Right atrium auricular region (tissue), 2 donors: ENCODE data around the gene LONP1. TPM values are rescaled to one million over a fixed set of nuclear protein-coding genes. Genes with fewer than 3 reads are reported as not detected.

ENCODE experiments used
- DNase-seq: peaks from one replicate; pipeline ENCODE4 v3.0.0-alpha.2; 2019; ENCODE audit warnings: low spot score
- H3K27ac ChIP-seq, 2 donors: fragments of 200-600 bp; sonication (generic); 1 replicate in 1 of 2; 2 replicates in 1 of 2; pipeline ENCODE4 v1.5.1; 2016 to 2019
- H3K27me3 ChIP-seq, 2 donors: fragments of 200-600 bp; sonication (generic); one replicate each; pipeline versions ENCODE4 v1.5.1 to v1.6.0; 2017 to 2019
- H3K36me3 ChIP-seq: fragments of 200-600 bp; sonication (generic); one replicate; pipeline ENCODE4 v1.5.1; 2016
- H3K4me1 ChIP-seq, 2 donors: fragments of 200-600 bp; sonication (generic); one replicate each; pipeline versions ENCODE4 v1.5.1 to v1.6.0; 2017 to 2019
- H3K4me3 ChIP-seq, 2 donors: fragments of 200-600 bp; sonication (generic); 1 replicate in 1 of 2; 2 replicates in 1 of 2; pipeline ENCODE4 v1.5.1; 2017 to 2019; ENCODE audit warnings: mild to moderate bottlenecking in 1 of 2, moderate library complexity in 1 of 2
- H3K9me3 ChIP-seq, 2 donors: fragments of 200-600 bp; sonication (generic); one replicate each; pipeline ENCODE4 v1.5.1; 2019
- total RNA-seq, 2 donors: library from RNA; depleted of rRNA; stranded (reverse); fragments of >200 nt; gene quantifications; one replicate each; pipeline ENCODE4 v1.1.0, GENCODE V29; 2016
- TF ChIP-seq, protein P1 (sequence below), 2 donors: fragments of 200-600 bp; sonication (generic); IDR thresholded peaks; one replicate each; pipeline ENCODE4 v1.5.1; 2019; ENCODE audit warnings: antibody characterized with exemption in 2 of 2

The LONP1 gene
- total RNA-seq, 2 donors from 2014 or later: 65.0 to 65.4 TPM

DNA sequence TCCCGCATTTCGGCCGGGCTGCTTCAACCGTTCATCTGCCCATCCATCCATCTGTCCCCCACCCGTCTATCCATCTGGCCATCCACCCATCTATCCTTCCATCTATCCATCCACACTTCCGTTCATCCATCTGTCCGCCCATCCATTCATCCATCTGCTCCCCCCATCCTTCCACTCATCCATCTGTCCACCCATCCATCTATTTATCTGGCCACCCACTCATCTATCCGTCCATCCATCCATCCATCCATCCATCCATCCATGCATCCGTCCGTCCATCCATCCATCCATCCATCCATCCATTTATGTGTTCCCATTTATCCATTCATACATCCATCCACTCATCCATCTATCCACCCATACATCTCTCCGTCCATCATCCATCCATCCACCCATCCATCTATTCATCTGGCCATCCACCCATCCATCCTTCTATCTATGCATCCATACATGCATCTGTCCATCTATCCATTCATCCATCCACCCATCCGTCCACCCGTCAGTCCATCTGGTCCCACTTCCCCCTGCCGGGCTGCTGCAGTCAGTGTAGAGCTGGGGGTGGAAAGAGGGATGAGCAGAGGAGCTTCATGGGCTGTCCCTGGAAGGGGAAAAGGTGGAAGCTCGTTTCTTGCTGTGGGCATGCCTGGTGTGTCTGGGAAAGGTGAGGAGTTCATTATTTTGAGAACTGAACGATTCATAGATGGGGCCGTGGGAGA is 38.4 kb downstream of the LONP1 start:
- Histone ChIP-seq H3K27me3 (no peaks in the 10 kb centered on the region), H3K4me1 (peaks cover 0 to 24% of the 10 kb centered on the region in 2 donors), H3K4me3 (peak overlapping the region; percentile 90 to 92), H3K27ac (peak overlapping the region in 1 of 2 donors; percentile 91), H3K36me3 (peaks cover 12% of the 10 kb centered on the region), H3K9me3 (no peaks in the 10 kb centered on the region)
- TF ChIP-seq, protein P1, sequence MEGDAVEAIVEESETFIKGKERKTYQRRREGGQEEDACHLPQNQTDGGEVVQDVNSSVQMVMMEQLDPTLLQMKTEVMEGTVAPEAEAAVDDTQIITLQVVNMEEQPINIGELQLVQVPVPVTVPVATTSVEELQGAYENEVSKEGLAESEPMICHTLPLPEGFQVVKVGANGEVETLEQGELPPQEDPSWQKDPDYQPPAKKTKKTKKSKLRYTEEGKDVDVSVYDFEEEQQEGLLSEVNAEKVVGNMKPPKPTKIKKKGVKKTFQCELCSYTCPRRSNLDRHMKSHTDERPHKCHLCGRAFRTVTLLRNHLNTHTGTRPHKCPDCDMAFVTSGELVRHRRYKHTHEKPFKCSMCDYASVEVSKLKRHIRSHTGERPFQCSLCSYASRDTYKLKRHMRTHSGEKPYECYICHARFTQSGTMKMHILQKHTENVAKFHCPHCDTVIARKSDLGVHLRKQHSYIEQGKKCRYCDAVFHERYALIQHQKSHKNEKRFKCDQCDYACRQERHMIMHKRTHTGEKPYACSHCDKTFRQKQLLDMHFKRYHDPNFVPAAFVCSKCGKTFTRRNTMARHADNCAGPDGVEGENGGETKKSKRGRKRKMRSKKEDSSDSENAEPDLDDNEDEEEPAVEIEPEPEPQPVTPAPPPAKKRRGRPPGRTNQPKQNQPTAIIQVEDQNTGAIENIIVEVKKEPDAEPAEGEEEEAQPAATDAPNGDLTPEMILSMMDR (IDR thresholded peaks at IDR 0.05): no peak
- DNase-seq: no peak

DNA sequence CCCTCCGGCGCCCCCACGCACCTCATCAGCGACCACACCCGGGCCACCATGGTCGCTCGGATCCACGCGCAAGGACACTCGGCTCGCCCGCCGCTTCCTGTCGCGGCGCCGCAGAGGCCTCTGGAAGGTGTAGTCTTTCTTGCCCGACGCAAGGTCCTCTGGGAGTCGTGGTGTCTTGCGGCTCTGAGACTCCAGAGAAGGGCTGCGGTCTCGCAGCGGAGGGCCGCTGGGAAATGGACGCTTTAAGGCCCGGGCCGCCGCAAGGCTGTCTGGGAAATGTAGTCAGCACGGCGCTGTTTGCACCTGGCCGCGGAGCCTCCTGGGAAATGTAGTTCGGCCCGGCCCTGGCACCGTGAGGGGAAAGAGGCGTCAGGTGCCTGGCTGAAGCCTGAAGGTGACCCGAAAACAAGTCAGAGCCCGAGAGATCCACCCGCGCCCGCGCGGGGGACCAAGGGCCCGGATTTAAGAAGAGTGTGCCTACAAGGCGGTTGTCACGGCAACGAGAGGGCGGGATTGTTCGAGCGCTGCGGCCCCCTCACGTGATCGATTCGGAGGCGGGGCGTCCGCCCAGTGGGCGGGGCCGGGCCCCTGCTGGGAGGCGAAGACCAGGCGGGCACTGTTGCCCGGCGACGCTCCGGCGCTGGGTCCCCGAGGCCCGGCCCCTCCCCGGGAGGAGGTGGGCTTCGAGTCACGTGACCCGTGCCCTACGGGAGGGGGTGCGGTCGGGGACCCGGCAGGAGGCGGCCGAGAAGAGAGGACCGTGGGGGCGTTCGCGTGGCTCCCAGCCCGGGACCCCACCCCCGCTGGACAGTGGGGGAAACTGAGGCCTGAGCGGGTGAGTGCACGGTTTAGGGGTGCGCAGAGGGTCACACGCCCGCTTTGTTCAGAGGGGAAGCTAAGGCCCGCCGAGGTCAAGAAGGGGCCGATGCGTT is 39.2 kb downstream of the LONP1 start, which contains the start of the genes HSD11B1L and MICOS13:
Gene HSD11B1L (plus strand): TSS at position 591 of the 932 bp plus-strand sequence. CDS start 3,806 bp downstream, outside the sequence.
Gene MICOS13 (minus strand): TSS at position 80 of the 932 bp plus-strand sequence. CDS start 30 bp downstream, at position 50.
- Histone ChIP-seq H3K36me3 (peaks cover 12% of the 10 kb centered on the region), H3K4me3 (peak within 1 kb of the TSS; percentile 90 to 92), H3K4me1 (peaks cover 0 to 27% of the 10 kb centered on the region in 2 donors), H3K9me3 (no peaks in the 10 kb centered on the region), H3K27ac (peak within 1 kb of the TSS; percentile 91 to 95), H3K27me3 (no peaks in the 10 kb centered on the region)
- TF ChIP-seq, protein P1 (IDR thresholded peaks at IDR 0.05): no peak
- peak; percentile 99 for DNase-seq

DNA sequence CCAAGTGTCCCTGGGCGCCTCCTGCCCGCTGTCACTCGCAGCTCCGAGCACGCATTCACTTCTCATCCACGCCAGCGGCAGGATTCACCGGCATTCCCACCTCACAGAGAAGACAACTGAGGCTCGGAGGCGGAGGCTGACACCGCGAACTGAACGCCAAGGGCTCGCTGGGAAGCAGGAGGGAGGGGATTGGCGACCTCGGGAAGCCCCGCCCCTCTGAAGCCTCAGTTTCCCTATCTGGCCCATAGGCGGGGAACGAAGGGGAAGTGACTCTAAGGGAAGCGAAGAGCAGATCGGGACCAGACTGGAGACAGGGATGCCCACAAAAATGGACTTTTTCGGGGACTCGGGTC is 39.9 kb downstream of the LONP1 start:
- Histone ChIP-seq H3K4me3 (peak overlapping the region; percentile 90 to 92), H3K27ac (peak overlapping the region; percentile 91 to 95), H3K9me3 (no peaks in the 10 kb centered on the region), H3K4me1 (peaks cover 0 to 27% of the 10 kb centered on the region in 2 donors), H3K27me3 (no peaks in the 10 kb centered on the region), H3K36me3 (peaks cover 12% of the 10 kb centered on the region)
- TF ChIP-seq, protein P1 (IDR thresholded peaks at IDR 0.05): no peak
- DNase-seq: no peak

DNA sequence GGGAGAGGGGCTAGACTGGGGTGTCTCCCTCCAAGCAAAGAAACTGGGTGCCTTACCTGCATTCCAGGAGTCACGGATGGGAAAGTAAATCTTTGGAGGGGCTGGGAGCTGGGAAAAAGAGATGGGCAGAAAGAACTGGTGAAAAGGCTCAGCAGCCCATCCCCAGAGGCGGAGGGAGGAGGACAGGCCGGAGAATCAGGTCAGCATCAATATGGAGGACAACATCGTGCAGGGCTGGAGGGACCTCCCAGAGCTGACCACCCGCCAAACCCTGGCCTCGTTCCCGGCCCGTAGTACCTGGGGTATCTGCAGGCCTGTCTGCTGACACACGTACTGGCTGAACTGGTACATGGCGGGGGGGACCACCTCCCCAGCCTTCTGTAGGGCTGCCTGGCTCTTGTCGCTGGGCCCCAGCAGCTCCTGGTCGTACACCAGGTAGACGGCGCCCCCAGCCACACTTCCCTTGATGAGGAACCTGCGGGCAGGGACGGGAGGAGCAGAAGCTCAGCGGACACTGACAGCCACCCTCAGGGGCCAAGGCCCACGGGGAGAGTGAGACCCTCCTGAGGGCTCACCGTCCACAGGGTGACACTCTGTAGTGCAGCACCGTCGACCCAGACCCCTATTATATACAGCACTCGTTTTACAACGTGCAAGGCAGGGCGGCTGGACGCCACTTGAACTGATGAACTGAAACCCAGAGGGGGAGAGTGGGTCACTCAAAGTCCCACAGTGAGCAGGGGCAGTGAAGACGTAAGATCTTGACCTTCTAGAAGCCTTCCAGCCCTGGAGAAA is 40.5 kb downstream of the LONP1 start:
- peak overlapping the region; percentile 91 to 95 for H3K27ac ChIP-seq
- TF ChIP-seq, protein P1 (IDR thresholded peaks at IDR 0.05): no peak
- no peaks in the 10 kb centered on the region for H3K9me3 ChIP-seq
- peak overlapping the region; percentile 90 to 92 for H3K4me3 ChIP-seq
- H3K4me1 ChIP-seq: peaks cover 0 to 27% of the 10 kb centered on the region in 2 donors
- peaks cover 12% of the 10 kb centered on the region for H3K36me3 ChIP-seq
- no peaks in the 10 kb centered on the region for H3K27me3 ChIP-seq
- DNase-seq: no peak

DNA sequence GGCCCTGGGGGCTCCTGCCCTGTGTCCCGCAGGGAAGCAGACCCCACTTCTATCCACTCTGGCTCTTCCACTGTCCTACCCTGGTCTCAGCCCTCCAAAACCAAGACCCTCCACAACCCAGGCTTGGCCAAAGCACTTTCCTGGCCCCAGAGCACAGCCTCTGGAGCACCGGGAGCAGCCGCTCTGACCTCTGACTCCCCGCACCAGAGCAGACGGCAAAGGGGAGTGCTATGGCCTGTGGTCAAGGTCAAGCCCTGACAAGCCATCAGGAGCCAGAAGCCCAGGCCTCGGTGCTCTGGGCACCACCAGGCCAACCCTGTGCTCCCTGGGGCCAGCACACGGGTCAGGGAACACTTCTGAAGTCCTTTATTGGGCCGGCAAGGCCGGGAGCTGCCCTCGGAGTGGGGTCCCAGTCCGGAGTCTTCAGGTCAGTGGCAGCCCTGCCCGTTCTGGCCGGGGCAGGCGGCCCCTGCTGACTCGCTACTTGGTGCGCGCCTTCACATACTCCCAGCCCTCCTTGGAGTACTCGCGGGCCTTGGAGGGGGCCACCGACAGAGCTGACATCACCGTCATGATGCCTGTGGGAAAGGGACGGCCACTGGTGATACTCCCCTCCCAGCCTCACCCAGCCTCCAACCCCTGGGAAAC is 41.8 kb downstream of the LONP1 start:
- no peak overlapping the region for H3K4me3 ChIP-seq
- H3K4me1 ChIP-seq: peaks cover 0 to 27% of the 10 kb centered on the region in 2 donors
- H3K9me3 ChIP-seq: no peaks in the 10 kb centered on the region
- H3K27me3 ChIP-seq: no peaks in the 10 kb centered on the region
- no peak for DNase-seq
- H3K27ac ChIP-seq: no peak overlapping the region
- TF ChIP-seq, protein P1 (IDR thresholded peaks at IDR 0.05): no peak
- peaks cover 12% of the 10 kb centered on the region for H3K36me3 ChIP-seq
